ENCODE measurements around the gene GIMAP4.
"Not testable (repeated sequence)": the region's sequence is repeated elsewhere in the genome, so short reads cannot be mapped to it uniquely, and the experiment has no call there.

Gene GIMAP4

GRCh38 chr7:150610233-150610632 is 43.0 kb downstream of the GIMAP4 start:
- H3K4me2 ChIP-seq (ENCODE audit: insufficient read depth, low read length) = no peak overlapping the region
- H3K9ac ChIP-seq (ENCODE audit: low read depth, low read length) = no peak overlapping the region
- H3K36me3 ChIP-seq (ENCODE audit: insufficient read depth, low read length) = no peaks in the 10 kb centered on the region

GRCh38 chr7:150612925-150613324 is 45.7 kb downstream of the GIMAP4 start:
- no peaks in the 10 kb centered on the region for H3K9me3 ChIP-seq (ENCODE audit: insufficient read depth, low read length, severe bottlenecking)
- H4K20me1 ChIP-seq (ENCODE audit: insufficient read depth, low read length) = no peaks in the 10 kb centered on the region
- no peak overlapping the region for H3K27ac ChIP-seq (ENCODE audit: low read length)
- no peaks in the 10 kb centered on the region for H3K79me2 ChIP-seq (ENCODE audit: insufficient read depth, low read length)
- peaks cover 5% of the 10 kb centered on the region; the same call in 1 of the 2 replicates for H3K4me1 ChIP-seq (ENCODE audit: insufficient read depth, low read length)
- H3K36me3 ChIP-seq (ENCODE audit: insufficient read depth, low read length) = no peaks in the 10 kb centered on the region
- ATAC-seq (ENCODE audit: insufficient read depth, low read depth) (no peak), DNase-seq (no peak)
- TF ChIP-seq CTCF (IDR thresholded peaks at IDR 0.05; ENCODE audit: borderline replicate concordance, extremely low read depth, low read length, poor library complexity, severe bottlenecking) (no peak), EZH2 (IDR thresholded peaks at IDR 0.05; ENCODE audit: borderline replicate concordance, low read depth, low read length, severe bottlenecking) (no peak)
- no peak overlapping the region for H3K4me3 ChIP-seq (ENCODE audit: low read depth in 1 of 2, low read length in 2 of 2)
- no peak overlapping the region for H3K4me2 ChIP-seq (ENCODE audit: insufficient read depth, low read length)
- no peaks in the 10 kb centered on the region for H3K27me3 ChIP-seq (ENCODE audit: insufficient read depth, low read length, poor library complexity)
- no peak overlapping the region for H3K9ac ChIP-seq (ENCODE audit: low read depth, low read length)
- H2AFZ ChIP-seq (ENCODE audit: low read depth, low read length) = no peak overlapping the region

More at GRCh38 chr7:150610233-150610632, 43.0 kb downstream of the GIMAP4 start:
- Histone ChIP-seq H3K27ac (ENCODE audit: low read length) (no peak overlapping the region), H3K4me1 (ENCODE audit: insufficient read depth, low read length) (peaks cover 5% of the 10 kb centered on the region; the same call in 1 of the 2 replicates), H3K4me3 (ENCODE audit: low read depth in 1 of 2, low read length in 2 of 2) (no peak overlapping the region), H3K79me2 (ENCODE audit: insufficient read depth, low read length) (no peaks in the 10 kb centered on the region), H4K20me1 (ENCODE audit: insufficient read depth, low read length) (no peaks in the 10 kb centered on the region), H3K9me3 (ENCODE audit: insufficient read depth, low read length, severe bottlenecking) (no peaks in the 10 kb centered on the region), H2AFZ (ENCODE audit: low read depth, low read length) (no peak overlapping the region), H3K27me3 (ENCODE audit: insufficient read depth, low read length, poor library complexity) (no peaks in the 10 kb centered on the region)
- TF ChIP-seq CTCF (IDR thresholded peaks at IDR 0.05; ENCODE audit: borderline replicate concordance, extremely low read depth, low read length, poor library complexity, severe bottlenecking) (no peak), EZH2 (IDR thresholded peaks at IDR 0.05; ENCODE audit: borderline replicate concordance, low read depth, low read length, severe bottlenecking) (no peak)
- DNase-seq = no peak
- no peak for ATAC-seq (ENCODE audit: insufficient read depth, low read depth)

GRCh38 chr7:150613880-150614279 is 46.7 kb downstream of the GIMAP4 start:
- ATAC-seq (ENCODE audit: insufficient read depth, low read depth) (no peak), DNase-seq (no peak)
- H3K36me3 ChIP-seq (ENCODE audit: insufficient read depth, low read length) = no peaks in the 10 kb centered on the region
- no peak overlapping the region for H3K9ac ChIP-seq (ENCODE audit: low read depth, low read length)
- no peaks in the 10 kb centered on the region for H3K9me3 ChIP-seq (ENCODE audit: insufficient read depth, low read length, severe bottlenecking)
- no peaks in the 10 kb centered on the region for H4K20me1 ChIP-seq (ENCODE audit: insufficient read depth, low read length)
- H2AFZ ChIP-seq (ENCODE audit: low read depth, low read length) = no peak overlapping the region
- no peak overlapping the region for H3K27ac ChIP-seq (ENCODE audit: low read length)
- no peaks in the 10 kb centered on the region for H3K79me2 ChIP-seq (ENCODE audit: insufficient read depth, low read length)
- peaks cover 5% of the 10 kb centered on the region; the same call in 1 of the 2 replicates for H3K4me1 ChIP-seq (ENCODE audit: insufficient read depth, low read length)
- no peaks in the 10 kb centered on the region for H3K27me3 ChIP-seq (ENCODE audit: insufficient read depth, low read length, poor library complexity)
- H3K4me2 ChIP-seq (ENCODE audit: insufficient read depth, low read length) = no peak overlapping the region
- TF ChIP-seq CTCF (IDR thresholded peaks at IDR 0.05; ENCODE audit: borderline replicate concordance, extremely low read depth, low read length, poor library complexity, severe bottlenecking) (no peak), EZH2 (IDR thresholded peaks at IDR 0.05; ENCODE audit: borderline replicate concordance, low read depth, low read length, severe bottlenecking) (no peak)
- H3K4me3 ChIP-seq (ENCODE audit: low read depth in 1 of 2, low read length in 2 of 2) = no peak overlapping the region

DNA sequence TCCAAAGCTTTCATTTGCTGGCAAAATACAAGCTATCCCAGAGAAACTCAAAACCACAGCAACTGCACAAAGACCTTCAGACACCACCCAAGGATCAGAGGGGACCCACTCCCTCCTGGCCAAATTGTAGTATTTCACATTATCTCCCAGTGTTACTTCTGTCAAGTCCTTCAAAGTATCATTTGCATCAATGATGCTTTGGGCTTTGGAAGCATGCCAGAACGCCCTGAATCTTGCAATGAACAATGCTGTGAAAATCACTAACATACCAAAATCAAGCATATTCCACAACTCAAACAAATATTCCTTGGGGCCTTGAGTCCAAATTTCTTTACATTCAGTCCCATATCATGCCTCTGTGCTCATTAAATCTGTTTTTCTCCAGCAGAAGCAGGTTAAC is 47.2 kb downstream of the GIMAP4 start:
- H3K27me3 ChIP-seq (ENCODE audit: insufficient read depth, low read length, poor library complexity); H2AFZ ChIP-seq (ENCODE audit: low read depth, low read length); H3K4me3 ChIP-seq (ENCODE audit: low read depth in 1 of 2, low read length in 2 of 2); H3K9me3 ChIP-seq (ENCODE audit: insufficient read depth, low read length, severe bottlenecking); DNase-seq; H3K4me1 ChIP-seq (ENCODE audit: insufficient read depth, low read length); H3K9ac ChIP-seq (ENCODE audit: low read depth, low read length); ATAC-seq (ENCODE audit: insufficient read depth, low read depth); H4K20me1 ChIP-seq (ENCODE audit: insufficient read depth, low read length); H3K27ac ChIP-seq (ENCODE audit: low read length); H3K36me3 ChIP-seq (ENCODE audit: insufficient read depth, low read length); H3K79me2 ChIP-seq (ENCODE audit: insufficient read depth, low read length); H3K4me2 ChIP-seq (ENCODE audit: insufficient read depth, low read length): not testable (repeated sequence)

DNA sequence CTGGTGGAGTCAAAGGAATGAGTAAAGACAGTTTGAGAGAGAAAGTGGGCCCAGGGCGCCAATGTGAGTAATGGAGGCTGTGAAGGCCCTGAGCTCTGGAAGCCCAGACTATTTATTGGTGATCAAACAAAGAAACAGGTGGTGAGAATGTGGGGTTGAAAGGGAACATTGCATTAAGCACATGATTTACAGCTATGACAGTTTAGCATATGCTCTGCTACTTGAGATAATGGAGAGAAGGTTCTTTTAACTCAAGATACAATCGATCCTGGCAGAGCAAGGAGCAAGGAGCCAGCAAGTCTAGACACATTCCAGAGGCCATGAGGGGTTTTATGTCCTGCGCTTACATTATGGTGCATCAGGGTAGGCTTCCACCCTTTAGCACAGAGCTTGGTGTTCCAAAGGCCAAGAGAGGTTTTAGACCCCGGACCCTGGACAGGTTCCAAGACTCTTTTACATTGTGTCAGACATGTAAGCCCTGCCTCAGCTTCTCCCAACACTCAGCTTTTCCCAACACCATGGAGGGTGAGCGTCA is 48.1 kb downstream of the GIMAP4 start:
- H2AFZ ChIP-seq (ENCODE audit: low read depth, low read length) = not testable (repeated sequence)

More for the DNA sequence above, 48.1 kb downstream of the GIMAP4 start:
- not testable (repeated sequence) for H3K36me3 ChIP-seq (ENCODE audit: insufficient read depth, low read length); H3K27ac ChIP-seq (ENCODE audit: low read length); H3K79me2 ChIP-seq (ENCODE audit: insufficient read depth, low read length); H3K9ac ChIP-seq (ENCODE audit: low read depth, low read length); H3K27me3 ChIP-seq (ENCODE audit: insufficient read depth, low read length, poor library complexity); H3K4me3 ChIP-seq (ENCODE audit: low read depth in 1 of 2, low read length in 2 of 2); DNase-seq; H3K4me2 ChIP-seq (ENCODE audit: insufficient read depth, low read length); H4K20me1 ChIP-seq (ENCODE audit: insufficient read depth, low read length); ATAC-seq (ENCODE audit: insufficient read depth, low read depth); H3K4me1 ChIP-seq (ENCODE audit: insufficient read depth, low read length); H3K9me3 ChIP-seq (ENCODE audit: insufficient read depth, low read length, severe bottlenecking)

Data from DND-41 (cell line).